ENCODE data around the gene ALOX15. TPM values are rescaled to one million over a fixed set of nuclear protein-coding genes. Genes with fewer than 3 reads are reported as not detected.
A peak's percentile ranks its signal among the peaks of the same experiment; 100 is the strongest.
"Not testable (repeated sequence)": the region's sequence is repeated elsewhere in the genome, so short reads cannot be mapped to it uniquely, and the experiment has no call there.

Gene ALOX15
- total RNA-seq, 2 experiments from 2014 or later, result not detected

- H3K4me3 Mint-ChIP-seq, POLR2A ChIA-PET, H3K9me3 Mint-ChIP-seq, H3K27ac Mint-ChIP-seq, H3K36me3 Mint-ChIP-seq: not testable (repeated sequence)
- peaks cover 82% of the 10 kb centered on the region for H3K27me3 Mint-ChIP-seq
- ATAC-seq (ENCODE audit: low read depth) (peak; percentile 55), DNase-seq (peak; percentile 41)
- H3K4me1 Mint-ChIP-seq, result peaks cover 18% of the 10 kb centered on the region
These were observed 799 bp downstream of the ALOX15 start for GRCh38 chr17:4640569-4641188.

- not testable (repeated sequence) for H3K9me3 Mint-ChIP-seq
These were observed 2.0 kb downstream of the ALOX15 start for GRCh38 chr17:4639301-4640059.

GRCh38 chr17:4638766-4639165 lies 2.7 kb downstream of the ALOX15 start:
- H3K27me3 Mint-ChIP-seq, result peaks cover 83% of the 10 kb centered on the region
- H3K9me3 Mint-ChIP-seq; ATAC-seq (ENCODE audit: low read depth); DNase-seq; H3K27ac Mint-ChIP-seq; POLR2A ChIA-PET; H3K36me3 Mint-ChIP-seq: not testable (repeated sequence)
- peak overlapping the region; percentile 78 for H3K4me3 Mint-ChIP-seq
- peaks cover 18% of the 10 kb centered on the region for H3K4me1 Mint-ChIP-seq

More at GRCh38 chr17:4639301-4640059, 2.0 kb downstream of the ALOX15 start:
- POLR2A ChIA-PET, H3K36me3 Mint-ChIP-seq: not testable (repeated sequence)
- H3K27ac Mint-ChIP-seq, result peak overlapping the region; percentile 58
- ATAC-seq (ENCODE audit: low read depth) (peak; percentile 65), DNase-seq (peak; percentile 47)
- peak overlapping the region; percentile 78 for H3K4me3 Mint-ChIP-seq
- peaks cover 82% of the 10 kb centered on the region for H3K27me3 Mint-ChIP-seq
- H3K4me1 Mint-ChIP-seq, result peaks cover 18% of the 10 kb centered on the region

GRCh38 chr17:4636474-4637100 lies 4.9 kb downstream of the ALOX15 start:
- no peak for DNase-seq
- H3K27me3 Mint-ChIP-seq, result peaks cover 66% of the 10 kb centered on the region
- no peak for ATAC-seq (ENCODE audit: low read depth)
- POLR2A ChIA-PET, result no interaction called here
- H3K36me3 Mint-ChIP-seq, result peaks cover 2% of the 10 kb centered on the region
- H3K27ac Mint-ChIP-seq, result no peak overlapping the region
- no peaks in the 10 kb centered on the region for H3K9me3 Mint-ChIP-seq
- peak overlapping the region; percentile 1 for H3K4me3 Mint-ChIP-seq
- peaks cover 15% of the 10 kb centered on the region for H3K4me1 Mint-ChIP-seq

GRCh38 chr17:4635823-4636375 lies 5.6 kb downstream of the ALOX15 start:
- Mint-ChIP-seq H3K4me3 (peak overlapping the region; percentile 1), H3K9me3 (no peaks in the 10 kb centered on the region), H3K36me3 (peaks cover 2% of the 10 kb centered on the region), H3K4me1 (peaks cover 15% of the 10 kb centered on the region), H3K27me3 (peaks cover 62% of the 10 kb centered on the region), H3K27ac (no peak overlapping the region)
- no peak for ATAC-seq (ENCODE audit: low read depth)
- DNase-seq, result no peak
- POLR2A ChIA-PET, result no interaction called here

GRCh38 chr17:4634976-4635375 lies 6.5 kb downstream of the ALOX15 start:
- DNase-seq (no peak), ATAC-seq (ENCODE audit: low read depth) (no peak)
- Mint-ChIP-seq H3K27ac (no peak overlapping the region), H3K9me3 (no peaks in the 10 kb centered on the region), H3K4me3 (no peak overlapping the region), H3K27me3 (peaks cover 59% of the 10 kb centered on the region), H3K4me1 (peaks cover 15% of the 10 kb centered on the region), H3K36me3 (peaks cover 2% of the 10 kb centered on the region)
- POLR2A ChIA-PET, result no interaction called here

GRCh38 chr17:4633643-4634042 lies 7.8 kb downstream of the ALOX15 start:
- peaks cover 10% of the 10 kb centered on the region for H3K4me1 Mint-ChIP-seq
- no peak overlapping the region for H3K4me3 Mint-ChIP-seq
- H3K27ac Mint-ChIP-seq, result no peak overlapping the region
- POLR2A ChIA-PET, result no interaction called here
- DNase-seq (no peak), ATAC-seq (ENCODE audit: low read depth) (no peak)
- H3K9me3 Mint-ChIP-seq, result no peaks in the 10 kb centered on the region
- peaks cover 51% of the 10 kb centered on the region for H3K27me3 Mint-ChIP-seq
- peaks cover 2% of the 10 kb centered on the region for H3K36me3 Mint-ChIP-seq

DNA sequence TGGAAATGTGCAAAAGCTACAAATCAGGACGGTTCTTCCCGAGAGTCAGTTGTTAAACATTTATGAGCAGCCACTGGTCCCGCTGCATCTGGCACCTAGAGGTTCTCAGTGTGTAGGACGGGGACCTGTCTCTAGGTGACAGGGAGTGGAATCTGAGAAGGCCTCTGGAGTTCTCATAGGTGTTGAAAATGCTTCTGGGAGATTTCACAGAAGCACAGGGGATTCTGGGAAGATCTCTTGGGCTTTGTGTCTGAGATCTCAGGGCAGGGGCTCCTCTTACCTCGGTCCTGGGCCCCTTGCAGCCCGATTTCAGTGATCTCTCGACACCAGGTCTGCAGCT lies 8.9 kb downstream of the ALOX15 start:
- H3K27me3 Mint-ChIP-seq, result peaks cover 44% of the 10 kb centered on the region
- no peak for ATAC-seq (ENCODE audit: low read depth)
- H3K4me1 Mint-ChIP-seq, result peaks cover 8% of the 10 kb centered on the region
- POLR2A ChIA-PET, result no interaction called here
- DNase-seq, result no peak
- no peak overlapping the region for H3K27ac Mint-ChIP-seq
- H3K9me3 Mint-ChIP-seq, result no peaks in the 10 kb centered on the region
- H3K4me3 Mint-ChIP-seq, result no peak overlapping the region
- no peaks in the 10 kb centered on the region for H3K36me3 Mint-ChIP-seq

DNA sequence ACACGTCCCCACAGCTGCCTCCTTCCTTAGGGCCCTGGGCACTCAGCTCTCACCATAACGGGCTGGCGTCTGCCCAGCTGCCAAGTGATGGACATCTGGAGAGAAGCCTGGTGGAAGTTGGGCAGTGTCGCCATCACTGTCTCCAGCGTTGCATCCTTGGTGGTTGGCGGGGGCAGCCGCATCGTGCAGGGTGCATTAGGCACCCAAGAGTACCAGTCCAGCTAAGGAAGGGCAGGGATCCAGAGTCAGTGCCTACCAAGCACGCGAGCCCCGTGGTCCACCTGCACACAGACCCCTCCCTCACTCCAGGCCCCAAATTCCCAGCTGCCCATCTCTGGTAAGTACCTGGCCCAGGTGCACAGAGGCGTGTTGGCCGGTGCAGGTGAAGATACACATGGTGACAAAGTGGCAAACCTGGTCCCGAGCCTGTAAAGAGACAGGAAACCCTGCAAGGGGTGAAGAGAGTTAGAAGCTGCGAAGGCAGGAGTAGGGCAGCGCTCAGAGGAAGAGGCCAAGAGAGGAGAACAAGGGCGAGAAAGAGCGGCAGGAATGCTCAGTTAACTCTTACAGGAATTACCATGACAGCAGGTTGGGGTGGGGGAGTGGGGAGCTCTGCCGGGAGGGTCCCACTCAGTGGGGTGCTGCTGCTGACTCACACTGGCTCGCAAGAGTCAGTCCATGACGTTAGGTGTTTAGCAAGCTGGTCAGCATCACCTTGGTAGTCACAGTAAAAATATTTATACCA lies 9.5 kb downstream of the ALOX15 start:
- H3K4me3 Mint-ChIP-seq, result no peak overlapping the region
- DNase-seq (no peak), ATAC-seq (ENCODE audit: low read depth) (no peak)
- H3K4me1 Mint-ChIP-seq, result peaks cover 8% of the 10 kb centered on the region
- no peaks in the 10 kb centered on the region for H3K9me3 Mint-ChIP-seq
- POLR2A ChIA-PET, result no interaction called here
- H3K36me3 Mint-ChIP-seq, result no peaks in the 10 kb centered on the region
- peaks cover 44% of the 10 kb centered on the region for H3K27me3 Mint-ChIP-seq
- H3K27ac Mint-ChIP-seq, result no peak overlapping the region

DNA sequence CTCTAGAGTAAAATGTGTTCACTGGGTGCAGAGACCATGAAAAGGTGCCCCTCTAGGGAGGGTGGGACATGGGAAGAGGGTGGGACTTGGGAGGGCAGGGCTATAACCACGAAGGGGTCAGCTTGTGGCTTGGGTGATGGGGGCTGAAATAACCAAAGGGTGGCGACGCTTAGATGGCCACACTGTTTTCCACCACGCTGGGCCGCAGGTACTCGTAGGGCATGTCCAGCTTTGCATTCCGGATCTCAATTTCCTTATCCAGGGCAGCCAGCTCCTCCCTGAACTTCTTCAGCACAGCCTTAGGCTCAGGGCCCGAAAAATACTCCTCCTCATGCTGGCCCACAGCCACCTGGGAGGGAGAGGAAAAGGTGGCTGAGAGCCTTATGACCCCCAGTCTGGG lies 10.0 kb downstream of the ALOX15 start:
- Mint-ChIP-seq H3K36me3 (no peaks in the 10 kb centered on the region), H3K4me1 (peaks cover 6% of the 10 kb centered on the region), H3K27ac (no peak overlapping the region), H3K9me3 (no peaks in the 10 kb centered on the region), H3K27me3 (peaks cover 42% of the 10 kb centered on the region), H3K4me3 (no peak overlapping the region)
- ATAC-seq (ENCODE audit: low read depth), result no peak
- POLR2A ChIA-PET, result no interaction called here
- DNase-seq, result no peak

GRCh38 chr17:4626734-4627256 lies 14.7 kb downstream of the ALOX15 start:
- DNase-seq (no peak), ATAC-seq (ENCODE audit: low read depth) (no peak)
- H3K4me1 Mint-ChIP-seq, result no peaks in the 10 kb centered on the region
- H3K4me3 Mint-ChIP-seq, result no peak overlapping the region
- POLR2A ChIA-PET, result interaction anchor here (1.3 kb wide), 1 partner anchor 62 kb away, joined by 3 read pairs; no protein-coding TSS in a partner anchor
- H3K36me3 Mint-ChIP-seq, result no peaks in the 10 kb centered on the region
- peaks cover 36% of the 10 kb centered on the region for H3K27me3 Mint-ChIP-seq
- H3K9me3 Mint-ChIP-seq, result no peaks in the 10 kb centered on the region
- H3K27ac Mint-ChIP-seq, result no peak overlapping the region

DNA sequence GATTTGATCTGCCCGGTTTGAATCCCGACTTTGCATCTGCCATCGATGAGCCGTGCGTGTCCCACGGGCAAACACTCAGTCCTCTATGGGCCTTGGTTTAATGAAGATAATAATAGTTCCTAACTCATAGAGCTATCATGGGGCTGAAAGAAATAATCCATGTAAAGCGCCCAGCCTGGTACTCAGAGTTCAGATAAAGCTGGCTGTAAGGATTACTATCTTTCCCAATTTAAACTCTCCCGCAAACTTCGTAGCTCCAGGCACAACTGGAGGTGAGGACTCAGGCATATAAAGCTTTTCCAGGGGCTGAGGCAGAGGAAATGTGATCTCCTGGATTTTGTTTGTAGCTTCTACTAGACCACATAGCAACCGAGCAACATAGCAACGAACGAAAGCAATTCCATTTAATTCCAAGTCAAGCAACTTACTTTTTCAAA lies 16.3 kb downstream of the ALOX15 start:
- H3K4me1 Mint-ChIP-seq, result no peaks in the 10 kb centered on the region
- peaks cover 32% of the 10 kb centered on the region for H3K27me3 Mint-ChIP-seq
- no peak for ATAC-seq (ENCODE audit: low read depth)
- H3K4me3 Mint-ChIP-seq, result no peak overlapping the region
- POLR2A ChIA-PET, result no interaction called here
- H3K27ac Mint-ChIP-seq, result no peak overlapping the region
- H3K9me3 Mint-ChIP-seq, result no peaks in the 10 kb centered on the region
- DNase-seq, result no peak
- H3K36me3 Mint-ChIP-seq, result no peaks in the 10 kb centered on the region

GRCh38 chr17:4624451-4624911 lies 17.0 kb downstream of the ALOX15 start:
- H3K4me3 Mint-ChIP-seq; H3K36me3 Mint-ChIP-seq; H3K27ac Mint-ChIP-seq; H3K9me3 Mint-ChIP-seq; H3K4me1 Mint-ChIP-seq; DNase-seq; ATAC-seq (ENCODE audit: low read depth); POLR2A ChIA-PET: not testable (repeated sequence)
- H3K27me3 Mint-ChIP-seq, result peaks cover 32% of the 10 kb centered on the region

Data from activated naive CD8-positive, alpha-beta T cell treated with anti-CD3 and anti-CD28 coated beads, Interleukin-2, amount 10 ng/mL, durations not matched to agents 7 days and 5 days (primary cell).